Measurements from ENCODE around the gene AUTS2. TPM values are rescaled to one million over a fixed set of nuclear protein-coding genes. Genes with fewer than 3 reads are reported as not detected.

AUTS2 gene
- total RNA-seq, 1 experiment from 2014 or later, result 42.1 TPM

DNA sequence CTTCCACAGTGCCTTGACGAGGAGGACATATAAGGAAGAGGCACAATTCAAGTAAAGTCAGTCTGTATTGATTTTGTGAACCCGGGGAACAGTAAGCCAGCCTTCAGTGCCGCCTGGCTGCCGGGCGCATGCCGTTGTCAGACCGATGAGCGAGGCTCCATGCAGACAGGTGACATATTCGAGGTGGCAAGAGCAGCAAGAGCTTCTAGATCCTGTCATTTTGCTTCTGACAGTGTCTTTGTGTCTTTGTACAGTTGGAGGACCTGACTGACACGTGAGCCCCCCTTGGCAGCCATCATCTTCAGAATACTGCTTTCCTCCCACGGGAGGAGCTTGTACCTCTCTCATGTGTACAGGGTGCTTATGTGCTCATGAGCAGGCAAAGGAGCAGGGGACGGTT lies 1146.2 kb downstream of the AUTS2 start:
- Histone ChIP-seq H3K36me3 (ENCODE audit: insufficient read depth, low read length, poor library complexity, severe bottlenecking) (no peaks in the 10 kb centered on the region), H3K27me3 (replicated peaks; ENCODE audit: insufficient read depth, low read depth, low read length, poor library complexity) (no peaks in the 10 kb centered on the region), H3K4me1 (ENCODE audit: insufficient read depth, low read length, poor library complexity, severe bottlenecking) (no peaks in the 10 kb centered on the region), H3K9me3 (ENCODE audit: low read depth, low read length, poor library complexity, severe bottlenecking) (no peaks in the 10 kb centered on the region), H3K4me3 (ENCODE audit: low read depth, low read length, poor library complexity, severe bottlenecking) (no peak overlapping the region), H3K27ac (ENCODE audit: low read depth, low read length, poor library complexity, severe bottlenecking) (no peak overlapping the region)
- no peak for DNase-seq (ENCODE audit: low spot score)
- no TSS peak for BruUV-seq (replicated peaks)
- intact Hi-C loops (cut with micrococcal nuclease; ENCODE audit: unreplicated experiment), result no loop called here
- TF ChIP-seq, protein P1, sequence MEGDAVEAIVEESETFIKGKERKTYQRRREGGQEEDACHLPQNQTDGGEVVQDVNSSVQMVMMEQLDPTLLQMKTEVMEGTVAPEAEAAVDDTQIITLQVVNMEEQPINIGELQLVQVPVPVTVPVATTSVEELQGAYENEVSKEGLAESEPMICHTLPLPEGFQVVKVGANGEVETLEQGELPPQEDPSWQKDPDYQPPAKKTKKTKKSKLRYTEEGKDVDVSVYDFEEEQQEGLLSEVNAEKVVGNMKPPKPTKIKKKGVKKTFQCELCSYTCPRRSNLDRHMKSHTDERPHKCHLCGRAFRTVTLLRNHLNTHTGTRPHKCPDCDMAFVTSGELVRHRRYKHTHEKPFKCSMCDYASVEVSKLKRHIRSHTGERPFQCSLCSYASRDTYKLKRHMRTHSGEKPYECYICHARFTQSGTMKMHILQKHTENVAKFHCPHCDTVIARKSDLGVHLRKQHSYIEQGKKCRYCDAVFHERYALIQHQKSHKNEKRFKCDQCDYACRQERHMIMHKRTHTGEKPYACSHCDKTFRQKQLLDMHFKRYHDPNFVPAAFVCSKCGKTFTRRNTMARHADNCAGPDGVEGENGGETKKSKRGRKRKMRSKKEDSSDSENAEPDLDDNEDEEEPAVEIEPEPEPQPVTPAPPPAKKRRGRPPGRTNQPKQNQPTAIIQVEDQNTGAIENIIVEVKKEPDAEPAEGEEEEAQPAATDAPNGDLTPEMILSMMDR (conservative IDR thresholded peaks at IDR 0.05; ENCODE audit: low read depth, low read length), result no peak
- TF ChIP-seq EZH2 (IDR thresholded peaks at IDR 0.05; ENCODE audit: borderline replicate concordance, low read depth, low read length, poor library complexity, severe bottlenecking), result no peak
- CTCF ChIA-PET, result no interaction called here
- POLR2A ChIA-PET (ENCODE audit: low non-redundant PET), result no interaction called here

DNA sequence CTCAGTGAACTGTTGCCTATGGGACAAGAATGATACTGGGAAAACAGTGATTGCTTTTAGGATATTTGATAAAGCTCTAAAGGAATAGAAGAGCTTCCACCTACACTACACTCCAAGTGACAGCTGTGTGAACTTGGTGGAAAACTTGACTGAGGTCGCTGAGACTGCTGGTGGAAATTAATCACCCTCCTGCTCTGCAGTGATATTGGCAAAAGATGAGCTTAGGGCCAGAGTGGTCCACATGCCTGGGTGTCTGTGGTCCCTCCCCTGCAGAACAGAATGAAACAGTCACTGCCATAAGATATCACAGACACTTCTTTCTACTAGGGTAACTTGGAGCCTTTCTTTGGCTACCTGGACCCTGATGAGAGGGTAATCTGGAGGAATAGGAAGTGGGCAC lies 1151.6 kb downstream of the AUTS2 start:
- TF ChIP-seq, protein P1 (conservative IDR thresholded peaks at IDR 0.05; ENCODE audit: low read depth, low read length), result no peak
- TF ChIP-seq EZH2 (IDR thresholded peaks at IDR 0.05; ENCODE audit: borderline replicate concordance, low read depth, low read length, poor library complexity, severe bottlenecking), result no peak
- Histone ChIP-seq H3K4me3 (ENCODE audit: low read depth, low read length, poor library complexity, severe bottlenecking) (no peak overlapping the region), H3K27me3 (replicated peaks; ENCODE audit: insufficient read depth, low read depth, low read length, poor library complexity) (no peaks in the 10 kb centered on the region), H3K4me1 (ENCODE audit: insufficient read depth, low read length, poor library complexity, severe bottlenecking) (no peaks in the 10 kb centered on the region), H3K36me3 (ENCODE audit: insufficient read depth, low read length, poor library complexity, severe bottlenecking) (no peaks in the 10 kb centered on the region), H3K27ac (ENCODE audit: low read depth, low read length, poor library complexity, severe bottlenecking) (no peak overlapping the region), H3K9me3 (ENCODE audit: low read depth, low read length, poor library complexity, severe bottlenecking) (no peaks in the 10 kb centered on the region)
- no TSS peak for BruUV-seq (replicated peaks)
- ChIA-PET CTCF (no interaction called here), POLR2A (ENCODE audit: low non-redundant PET) (no interaction called here)
- intact Hi-C loops (cut with micrococcal nuclease; ENCODE audit: unreplicated experiment), result no loop called here
- no peak for DNase-seq (ENCODE audit: low spot score)

DNA sequence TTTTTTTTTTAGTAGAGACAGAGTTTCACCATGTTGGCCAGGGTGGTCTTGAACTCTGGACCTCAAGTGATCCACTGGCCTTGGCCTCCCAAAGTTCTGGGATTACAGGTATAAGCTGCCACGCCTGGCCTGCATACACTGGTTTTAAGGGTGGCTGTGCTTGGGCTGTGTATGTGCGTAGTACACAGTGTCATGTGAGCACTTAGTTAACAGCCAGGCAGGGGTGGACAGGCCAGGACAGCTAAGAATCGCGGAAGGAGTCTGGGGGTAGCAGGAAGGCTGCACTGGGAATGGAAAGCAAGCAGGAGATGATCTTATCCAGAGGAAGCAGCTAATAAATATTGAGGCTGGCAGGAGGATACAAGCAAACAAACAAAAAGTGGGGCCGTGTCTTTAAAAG lies 1153.6 kb downstream of the AUTS2 start:
- DNase-seq (ENCODE audit: low spot score), result no peak
- Histone ChIP-seq H3K27me3 (replicated peaks; ENCODE audit: insufficient read depth, low read depth, low read length, poor library complexity) (no peaks in the 10 kb centered on the region), H3K4me1 (ENCODE audit: insufficient read depth, low read length, poor library complexity, severe bottlenecking) (no peaks in the 10 kb centered on the region), H3K9me3 (ENCODE audit: low read depth, low read length, poor library complexity, severe bottlenecking) (no peaks in the 10 kb centered on the region), H3K4me3 (ENCODE audit: low read depth, low read length, poor library complexity, severe bottlenecking) (no peak overlapping the region), H3K27ac (ENCODE audit: low read depth, low read length, poor library complexity, severe bottlenecking) (no peak overlapping the region), H3K36me3 (ENCODE audit: insufficient read depth, low read length, poor library complexity, severe bottlenecking) (no peaks in the 10 kb centered on the region)
- intact Hi-C loops (cut with micrococcal nuclease; ENCODE audit: unreplicated experiment), result no loop called here
- no TSS peak for BruUV-seq (replicated peaks)
- POLR2A ChIA-PET (ENCODE audit: low non-redundant PET), result no interaction called here
- TF ChIP-seq, protein P1 (conservative IDR thresholded peaks at IDR 0.05; ENCODE audit: low read depth, low read length), result no peak
- no peak for TF ChIP-seq EZH2 (IDR thresholded peaks at IDR 0.05; ENCODE audit: borderline replicate concordance, low read depth, low read length, poor library complexity, severe bottlenecking)
- CTCF ChIA-PET, result no interaction called here

All from A673 (cell line).